Panc1 (cell line): ENCODE results near the gene ZSCAN23. TPM values are rescaled to one million over a fixed set of nuclear protein-coding genes. Genes with fewer than 3 reads are reported as not detected.

Experiments
- ATAC-seq: fragments of 200-7000 bp; cut with Tn5 transposase; 2 replicates; pipeline ENCODE4 v1.9.1; 2020; ENCODE audit warnings: mild to moderate bottlenecking, moderate library complexity
- BruUV-seq: library from RNA; stranded (reverse); fragments of 400-500 nt; replicated peaks from 2 replicates; lab custom pipeline; 2021; lab: Mats Ljungman, UMichigan
- CTCF ChIA-PET: fragments of 300-600 bp; sonication (Branson Sonifier 250); formaldehyde crosslinking; loops from one replicate; lab custom pipeline; 2022; ENCODE audit warnings: antibody characterized with exemption; lab: Charles Lee
- POLR2A ChIA-PET: fragments of 300-600 bp; sonication (Branson Sonifier 250); formaldehyde crosslinking; loops from one replicate; lab custom pipeline; 2022; ENCODE audit warnings: antibody characterized with exemption; lab: Charles Lee
- DNase-seq: peaks from one replicate; pipeline ENCODE4 v3.0.0-alpha.2; 2010; ENCODE audit warnings: low read depth, low spot score
- H3K27ac ChIP-seq: 2 replicates; pipeline ENCODE4 v1.5.1; 2011; ENCODE audit warnings: mild to moderate bottlenecking, low read length, inconsistent platforms
- H3K27me3 ChIP-seq: fragments of 200-500 bp; sonication (Bioruptor generic); 2 replicates; pipeline ENCODE4 v1.6.0; 2014; ENCODE audit warnings: low read length, inconsistent platforms; ENCODE audit not compliant: control insufficient read depth, insufficient read depth
- H3K36me3 ChIP-seq: fragments of 200-500 bp; sonication (Bioruptor generic); 2 replicates; pipeline ENCODE4 v1.5.1; 2014; ENCODE audit warnings: inconsistent platforms, mild to moderate bottlenecking, low read length, moderate library complexity; ENCODE audit not compliant: control insufficient read depth, insufficient read depth
- H3K4me1 ChIP-seq: 2 replicates; pipeline ENCODE4 v1.5.1; 2011; ENCODE audit warnings: inconsistent platforms, mild to moderate bottlenecking, low read length, moderate library complexity; ENCODE audit not compliant: control insufficient read depth, insufficient read depth
- H3K4me3 ChIP-seq, 2 experiments: 2 replicates each; pipeline ENCODE4 v1.5.1; 2011 to 2012; ENCODE audit warnings: low read depth in 2 of 2, low read length in 2 of 2, mild to moderate bottlenecking in 2 of 2, inconsistent platforms in 1 of 2, moderate library complexity in 1 of 2
- H3K9me3 ChIP-seq: fragments of 200-500 bp; sonication (Bioruptor generic); 2 replicates; pipeline ENCODE4 v1.5.1; 2014; ENCODE audit warnings: low read depth, mild to moderate bottlenecking, inconsistent platforms, low read length, moderate library complexity; ENCODE audit not compliant: control insufficient read depth, insufficient read depth
- CTCF ChIP-seq: fragments of 450-650 bp; IDR thresholded peaks from 2 replicates; pipeline ENCODE4 v1.5.1; 2017; ENCODE audit warnings: mild to moderate bottlenecking
- POLR2AphosphoS5 ChIP-seq: IDR thresholded peaks from 2 replicates; pipeline ENCODE4 v1.6.1; 2012; ENCODE audit warnings: mild to moderate bottlenecking, low read depth, low read length, moderate library complexity
- REST ChIP-seq, 2 experiments: IDR thresholded peaks; 2 replicates each; pipeline ENCODE4 v1.6.1; 2011 to 2012; ENCODE audit warnings: low read depth in 2 of 2, control low read depth in 1 of 2, low read length in 1 of 2, mild to moderate bottlenecking in 1 of 2, moderate library complexity in 1 of 2; ENCODE audit not compliant: insufficient read depth in 1 of 2
- SIN3A ChIP-seq: IDR thresholded peaks from 2 replicates; pipeline ENCODE4 v1.6.1; 2012; ENCODE audit warnings: low read depth, mild to moderate bottlenecking, low read length, moderate library complexity, borderline replicate concordance; ENCODE audit not compliant: insufficient read depth
- TCF7L2 ChIP-seq: IDR thresholded peaks from 2 replicates; pipeline ENCODE4 v1.6.1; 2011; ENCODE audit warnings: mild to moderate bottlenecking, low read depth, low read length, inconsistent platforms
- in situ Hi-C: cut with HindIII; loops from 2 replicates; pipeline ENCODE4 v1.10.0; 2016; ENCODE audit warnings: low sequenced_read_pairs, low pct_unique_long_range_greater_than_20kb
- intact Hi-C: fragments of 100-400 bp; cut with micrococcal nuclease; formaldehyde crosslinking; loops from one replicate; pipeline ENCODE4 v1.10.0; 2022; ENCODE audit not compliant: unreplicated experiment
- total RNA-seq: library from RNA; stranded (reverse); gene quantifications from one replicate; pipeline ENCODE4 v1.2.1, GENCODE V29; 2021; ENCODE audit not compliant: unreplicated experiment

The ZSCAN23 gene
- total RNA-seq, 1 experiment from 2014 or later, result 1.6 TPM

- POLR2A ChIA-PET, result no interaction called here
These were observed 32.5 kb downstream of the ZSCAN23 start for GRCh38 chr6:28410767-28411166.

GRCh38 chr6:28408076-28408802 is 35.1 kb downstream of the ZSCAN23 start:
- ChIA-PET POLR2A (no interaction called here), CTCF (no interaction called here)
- DNase-seq (no peak), ATAC-seq (no peak)
- no TSS peak for BruUV-seq
- in situ Hi-C loops (no loop called here), intact Hi-C loops (no loop called here)
- no peak overlapping the region for H3K4me3 ChIP-seq
- H3K4me1 ChIP-seq, result no peaks in the 10 kb centered on the region
- H3K27me3 ChIP-seq, result no peaks in the 10 kb centered on the region; the same call in 1 of the 2 replicates
- H3K27ac ChIP-seq, result no peak overlapping the region
- H3K9me3 ChIP-seq, result no peaks in the 10 kb centered on the region
- H3K36me3 ChIP-seq, result no peaks in the 10 kb centered on the region
- TF ChIP-seq CTCF (no peak), POLR2AphosphoS5 (no peak), TCF7L2 (no peak), REST (IDR thresholded peaks at IDR 0.05; ENCODE audit: insufficient read depth in 1 of 2, low read depth in 2 of 2, low read length in 1 of 2) (no peak), SIN3A (no peak)

More at GRCh38 chr6:28410767-28411166, 32.5 kb downstream of the ZSCAN23 start:
- in situ Hi-C loops (no loop called here), intact Hi-C loops (no loop called here)
- Histone ChIP-seq H3K36me3 (no peaks in the 10 kb centered on the region), H3K27ac (no peak overlapping the region), H3K4me1 (no peaks in the 10 kb centered on the region), H3K9me3 (no peaks in the 10 kb centered on the region), H3K4me3 (no peak overlapping the region), H3K27me3 (no peaks in the 10 kb centered on the region; the same call in 1 of the 2 replicates)
- no peak for TF ChIP-seq SIN3A
- no peak for TF ChIP-seq TCF7L2
- no peak for TF ChIP-seq REST (IDR thresholded peaks at IDR 0.05; ENCODE audit: insufficient read depth in 1 of 2, low read depth in 2 of 2, low read length in 1 of 2)
- TF ChIP-seq POLR2AphosphoS5, result no peak
- no peak for TF ChIP-seq CTCF
- CTCF ChIA-PET, result no interaction called here
- no peak for ATAC-seq
- no TSS peak for BruUV-seq
- DNase-seq, result no peak
